ENCODE data around the gene RARRES2. TPM values are rescaled to one million over a fixed set of nuclear protein-coding genes. Genes with fewer than 3 reads are reported as not detected.
"Not testable (repeated sequence)": the region's sequence is repeated elsewhere in the genome, so short reads cannot be mapped to it uniquely, and the experiment has no call there.

The RARRES2 gene
- total RNA-seq, 4 donors from 2014 or later = 143 to 193 (median 173) TPM

GRCh38 chr7:150302908-150303310 lies 38.5 kb downstream of the RARRES2 start:
- H3K4me3 ChIP-seq; DNase-seq (ENCODE audit: extremely low spot score); H3K27ac ChIP-seq (replicated peaks in 1 of 4); H3K27me3 ChIP-seq; H3K36me3 ChIP-seq; intact Hi-C loops (cut with DNase I); H3K4me1 ChIP-seq; H3K9me3 ChIP-seq: not testable (repeated sequence)
- WGBS = 63% methylated on average over 1 of the region's 1 CpG

- DNase-seq (ENCODE audit: extremely low spot score); H3K27me3 ChIP-seq; H3K4me1 ChIP-seq; H3K27ac ChIP-seq (replicated peaks in 1 of 4); intact Hi-C loops (cut with DNase I); H3K36me3 ChIP-seq; H3K9me3 ChIP-seq; H3K4me3 ChIP-seq: not testable (repeated sequence)
Measured at GRCh38 chr7:150297978-150298377, 43.5 kb downstream of the RARRES2 start.

- H3K27me3 ChIP-seq; H3K4me1 ChIP-seq; H3K27ac ChIP-seq (replicated peaks in 1 of 4); intact Hi-C loops (cut with DNase I); H3K4me3 ChIP-seq; H3K9me3 ChIP-seq; DNase-seq (ENCODE audit: extremely low spot score); H3K36me3 ChIP-seq: not testable (repeated sequence)
- 86% methylated on average over 1 of the region's 10 CpGs for WGBS
Measured at GRCh38 chr7:150296802-150297201, 44.6 kb downstream of the RARRES2 start.

- H3K27me3 ChIP-seq; intact Hi-C loops (cut with DNase I); H3K36me3 ChIP-seq; DNase-seq (ENCODE audit: extremely low spot score); H3K4me3 ChIP-seq; H3K27ac ChIP-seq (replicated peaks in 1 of 4); H3K4me1 ChIP-seq; H3K9me3 ChIP-seq: not testable (repeated sequence)
- no CpG with 5 or more reads among the region's 8 CpGs for WGBS
Measured at GRCh38 chr7:150295614-150296013, 45.8 kb downstream of the RARRES2 start.

GRCh38 chr7:150295027-150295426 lies 46.4 kb downstream of the RARRES2 start:
- H3K4me3 ChIP-seq; H3K27ac ChIP-seq (replicated peaks in 1 of 4); H3K36me3 ChIP-seq; DNase-seq (ENCODE audit: extremely low spot score); intact Hi-C loops (cut with DNase I); H3K4me1 ChIP-seq; H3K27me3 ChIP-seq; H3K9me3 ChIP-seq: not testable (repeated sequence)
- 92% methylated on average over 8 of the region's 8 CpGs for WGBS

GRCh38 chr7:150290317-150290716 lies 51.1 kb downstream of the RARRES2 start:
- not testable (repeated sequence) for H3K4me3 ChIP-seq

GRCh38 chr7:150288816-150289215 lies 52.6 kb downstream of the RARRES2 start:
- not testable (repeated sequence) for H3K27me3 ChIP-seq; H3K27ac ChIP-seq (replicated peaks in 1 of 4); H3K4me3 ChIP-seq; H3K4me1 ChIP-seq; H3K36me3 ChIP-seq; DNase-seq (ENCODE audit: extremely low spot score); H3K9me3 ChIP-seq
- 92% methylated on average over 4 of the region's 6 CpGs for WGBS
- intact Hi-C loops (cut with DNase I) = loop anchor here (10.0 kb wide), 1 partner anchor 136 kb away; no protein-coding TSS in a partner anchor

More at GRCh38 chr7:150290317-150290716, 51.1 kb downstream of the RARRES2 start:
- H3K27me3 ChIP-seq; H3K4me1 ChIP-seq; intact Hi-C loops (cut with DNase I); DNase-seq (ENCODE audit: extremely low spot score); H3K27ac ChIP-seq (replicated peaks in 1 of 4); H3K9me3 ChIP-seq; H3K36me3 ChIP-seq: not testable (repeated sequence)
- WGBS = 47% methylated on average over 6 of the region's 6 CpGs

Other genes with a start within 250 kb of the RARRES2 start
- gene LRRC61, start 18.3 kb downstream of the RARRES2 start, total RNA-seq = 10 to 100 TPM in 2 of 4 donors, 1 to 10 TPM in 2; 7.9 to 16.5 (median 12.4) TPM
- 10 to 100 TPM in 1 of 4 donors, 1 to 10 TPM in 3; 4.3 to 10.1 (median 4.8) TPM for gene ACTR3C, start 18.1 kb downstream of the RARRES2 start, total RNA-seq
- 100 to 1,000 TPM in 2 of 4 donors, 10 to 100 TPM in 2; 66.8 to 143 (median 97.7) TPM for gene REPIN1, start 27.2 kb upstream of the RARRES2 start, total RNA-seq
- 10 to 100 TPM in 3 of 4 donors, 1 to 10 TPM in 1; 6.6 to 19.8 (median 15.0) TPM for gene ZNF775, start 37.7 kb upstream of the RARRES2 start, total RNA-seq
- gene GIMAP8, start 109.0 kb upstream of the RARRES2 start, total RNA-seq = 10 to 100 TPM in 3 of 4 donors, 1 to 10 TPM in 1; 7.1 to 18.5 (median 15.4) TPM
- 10 to 100 TPM; 15.8 to 22.0 (median 19.9) TPM for gene GIMAP7, start 173.2 kb upstream of the RARRES2 start, total RNA-seq
- gene GIMAP4, start 225.8 kb upstream of the RARRES2 start, total RNA-seq = 10 to 100 TPM; 18.3 to 35.3 (median 31.1) TPM

Data from esophagus muscularis mucosa (tissue), 4 donors.